Heart left ventricle (tissue), 16 donors: ENCODE measurements around the gene NUDT4. TPM values are rescaled to one million over a fixed set of nuclear protein-coding genes. Genes with fewer than 3 reads are reported as not detected.

Source experiments
- ATAC-seq, 4 donors: fragments of 200-7000 bp; cut with Tn5 transposase; one replicate each; pipeline ENCODE4 v1.9.1; 2020 to 2022; ENCODE audit warnings: moderate library complexity in 4 of 4, mild to moderate bottlenecking in 3 of 4, moderate number of reproducible peaks in 1 of 4
- DNase-seq, 5 donors: peaks; one replicate each; pipeline ENCODE4 v3.0.0-alpha.2; 2020
- H3K27ac ChIP-seq, 12 donors: fragments of 200-600 bp; sonication (generic) in 4 of 12; one replicate each; pipeline versions ENCODE4 v1.5.0 to v1.8.0; 2016 to 2022; ENCODE audit warnings: mild to moderate bottlenecking in 2 of 12
- H3K27me3 ChIP-seq, 9 donors: fragments of 200-600 bp; sonication (generic) in 2 of 9; one replicate each; pipeline versions ENCODE4 v1.5.1 to v1.8.0; 2016 to 2022; ENCODE audit warnings: mild to moderate bottlenecking in 3 of 9
- H3K36me3 ChIP-seq, 9 donors: fragments of 200-600 bp; sonication (generic) in 2 of 9; one replicate each; pipeline versions ENCODE4 v1.5.0 to v1.8.0; 2018 to 2022; ENCODE audit warnings: mild to moderate bottlenecking in 2 of 9
- H3K4me1 ChIP-seq, 12 donors: fragments of 200-600 bp; sonication (generic) in 4 of 12; one replicate each; pipeline versions ENCODE4 v1.5.0 to v1.8.0; 2016 to 2022; ENCODE audit warnings: mild to moderate bottlenecking in 3 of 12
- H3K4me3 ChIP-seq, 12 donors: fragments of 200-600 bp; sonication (generic) in 4 of 12; one replicate each; pipeline versions ENCODE4 v1.5.0 to v1.8.0; 2017 to 2022; ENCODE audit warnings: mild to moderate bottlenecking in 9 of 12, moderate library complexity in 4 of 12
- H3K9me3 ChIP-seq, 12 donors: fragments of 200-600 bp; sonication (generic) in 4 of 12; one replicate each; pipeline versions ENCODE4 v1.5.0 to v1.8.0; 2016 to 2022; ENCODE audit warnings: mild to moderate bottlenecking in 1 of 12
- POLR2A ChIP-seq, 2 donors: fragments of 450-650 bp; IDR thresholded peaks; one replicate each; pipeline ENCODE4 v1.6.1; 2017; ENCODE audit warnings: antibody characterized with exemption in 2 of 2, mild to moderate bottlenecking in 2 of 2, moderate library complexity in 2 of 2
- WGBS, 4 donors: extraction: QIAGEN DNeasy Blood & Tissue Kit in 2 of 4; methylation state at CpG; one replicate each; pipeline versions ENCODE4 v1.1.5 to v1.1.7; 2013 to 2018; 5-methylcytosine and 5-hydroxymethylcytosine counted together
- intact Hi-C, 10 donors: fragments of 100-400 bp; cut with DNase I; formaldehyde crosslinking; loops; one replicate each; pipeline versions ENCODE4 v1.11.1 to v1.14.2; 2022
- polyA plus RNA-seq, 2 donors: library from polyadenylated mRNA; stranded (reverse); fragments of 200-250 nt; gene quantifications; one replicate each; pipeline ENCODE4 v1.2.3, GENCODE V29; 2013
- total RNA-seq, 9 donors: library from RNA; depleted of rRNA in 2 of 9; stranded (reverse); fragments of >200 nt in 2 of 9; fragmentation: NEBNext Ultra II Directional in 3 of 9; extraction: Animal tissue kit (Norgen Biotek cat#: 25700) in 3 of 9; gene quantifications; one replicate each; pipeline versions ENCODE4 v1.1.0 to v1.2.4, GENCODE V29; 2016 to 2023
- TF ChIP-seq, protein P1 (sequence below), 12 donors: fragments of 200-600 bp; sonication (generic) in 4 of 12; IDR thresholded peaks; one replicate each; pipeline versions ENCODE4 v1.5.0 to v1.8.0; 2018 to 2022; ENCODE audit warnings: antibody characterized with exemption in 12 of 12, mild to moderate bottlenecking in 5 of 12
- donor health status: ischemic (EF 13 %, LVEDD 7.1; RV severe dilation, severe dysfunction).
- donor health status: healthy with polysubstance abuse.
- donor health status: DM: no; HTN: yes; CAD: no.
- donor health status: DM: no; HTN: no; CAD: no.
- donor health status: ischemic (EF 25% LVEDD 6.9; RV normal size, moderate dysfunction).
- donor health status: ischemic (EF 25% LVEDD 5.7; RV mildly dilated, moderate dysfunction).
- donor health status: healthy.
- donor health status: DM: yes; HTN: yes; CAD: no.
- donor health status: ischemic (EF 35%, LVEDD 5.7; RV mildly dilated, moderate dysfunction).
- donor health status: nonischemic (EF 11% LVEDD 7.7; RV severe dilation, severe dysfunction).
- donor health status: DM: yes; HTN: yes; CAD: no.
- donor health status: PGD.
- donor health status: ischemic (EF 29% LVEDD 5.4; RV normal size, mild dysfunction).
- donor health status: nonischemic (EF 23%, LVEDD 6.1; RV moderate dilation, normal function).

Gene NUDT4
- total and polyA plus RNA-seq, 11 donors, result 59.9 to 667 (median 242) TPM

DNA sequence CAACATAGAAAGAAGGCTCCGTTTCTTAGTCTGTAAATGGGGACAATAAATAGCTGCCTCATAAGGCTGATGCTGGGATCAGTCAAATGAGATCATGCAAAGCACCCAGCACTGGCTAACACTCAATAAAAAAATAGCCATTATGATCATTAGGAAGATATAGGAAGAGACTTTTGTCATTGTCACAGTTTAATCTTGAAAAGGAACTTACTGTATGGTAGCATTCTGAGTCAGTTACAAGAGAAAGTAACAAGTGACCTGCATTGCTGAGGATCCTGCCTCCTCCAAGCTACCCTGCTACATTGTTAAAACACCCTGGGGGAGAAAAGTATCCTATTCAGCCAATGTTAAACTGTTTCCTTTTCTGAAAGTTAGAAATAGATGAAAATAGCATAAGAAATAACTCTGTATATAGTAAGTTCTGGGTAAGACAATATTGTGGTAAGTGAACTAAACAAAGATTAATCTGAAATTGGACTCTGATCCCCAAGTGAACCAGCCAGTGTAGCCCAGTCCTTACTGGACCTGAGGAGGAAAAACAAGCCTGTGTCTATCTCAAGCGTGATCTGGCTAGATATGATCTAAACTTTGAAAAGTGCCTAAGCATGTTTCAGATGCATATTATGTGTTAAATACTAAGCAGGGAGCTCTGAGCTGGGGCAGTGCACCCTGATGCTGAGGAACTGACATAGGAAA, 3.6 kb upstream of the NUDT4 start:
- no peak for TF ChIP-seq POLR2A (IDR thresholded peaks at IDR 0.05)
- TF ChIP-seq, protein P1, sequence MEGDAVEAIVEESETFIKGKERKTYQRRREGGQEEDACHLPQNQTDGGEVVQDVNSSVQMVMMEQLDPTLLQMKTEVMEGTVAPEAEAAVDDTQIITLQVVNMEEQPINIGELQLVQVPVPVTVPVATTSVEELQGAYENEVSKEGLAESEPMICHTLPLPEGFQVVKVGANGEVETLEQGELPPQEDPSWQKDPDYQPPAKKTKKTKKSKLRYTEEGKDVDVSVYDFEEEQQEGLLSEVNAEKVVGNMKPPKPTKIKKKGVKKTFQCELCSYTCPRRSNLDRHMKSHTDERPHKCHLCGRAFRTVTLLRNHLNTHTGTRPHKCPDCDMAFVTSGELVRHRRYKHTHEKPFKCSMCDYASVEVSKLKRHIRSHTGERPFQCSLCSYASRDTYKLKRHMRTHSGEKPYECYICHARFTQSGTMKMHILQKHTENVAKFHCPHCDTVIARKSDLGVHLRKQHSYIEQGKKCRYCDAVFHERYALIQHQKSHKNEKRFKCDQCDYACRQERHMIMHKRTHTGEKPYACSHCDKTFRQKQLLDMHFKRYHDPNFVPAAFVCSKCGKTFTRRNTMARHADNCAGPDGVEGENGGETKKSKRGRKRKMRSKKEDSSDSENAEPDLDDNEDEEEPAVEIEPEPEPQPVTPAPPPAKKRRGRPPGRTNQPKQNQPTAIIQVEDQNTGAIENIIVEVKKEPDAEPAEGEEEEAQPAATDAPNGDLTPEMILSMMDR (IDR thresholded peaks at IDR 0.05), result no peak
- H3K27me3 ChIP-seq, result no peaks in the 10 kb centered on the region
- H3K9me3 ChIP-seq, result no peaks in the 10 kb centered on the region
- H3K4me1 ChIP-seq, result peaks cover 0 to 37% (median 18%) of the 10 kb centered on the region in 12 donors
- intact Hi-C loops, result loop anchor here in 1 of 10 donors (10.0 kb wide), 1 partner anchor 69 kb away; no protein-coding TSS in a partner anchor
- WGBS, 4 donors, result 65 to 78% (median 73%) methylated on average over 2 of the region's 2 CpGs
- H3K36me3 ChIP-seq, result peaks cover 0 to 3% (median 0%) of the 10 kb centered on the region in 9 donors
- DNase-seq (no peak), ATAC-seq (no peak)
- peak overlapping the region in 3 of 12 donors; percentile 8 to 93 (median 16) for H3K27ac ChIP-seq
- H3K4me3 ChIP-seq, result peak overlapping the region in 2 of 12 donors; percentile 5 to 60

- no peaks in the 10 kb centered on the region for H3K27me3 ChIP-seq
- peaks cover 0 to 3% (median 0%) of the 10 kb centered on the region in 9 donors for H3K36me3 ChIP-seq
- H3K9me3 ChIP-seq, result no peaks in the 10 kb centered on the region
- DNase-seq (no peak), ATAC-seq (no peak)
- WGBS, 4 donors, result 75 to 90% (median 85%) methylated on average over 6 of the region's 6 CpGs
- H3K4me1 ChIP-seq, result peaks cover 0 to 51% (median 21%) of the 10 kb centered on the region in 12 donors
- intact Hi-C loops, result loop anchor here in 8 of 10 donors (2.0 to 10.0 kb wide), 7 partner anchors 71 to 349 kb away; no protein-coding TSS in a partner anchor
- peak overlapping the region in 11 of 12 donors; percentile 6 to 97 (median 86) for H3K4me3 ChIP-seq
- TF ChIP-seq, protein P1 (IDR thresholded peaks at IDR 0.05), result no peak
- TF ChIP-seq POLR2A (IDR thresholded peaks at IDR 0.05), result no peak
- H3K27ac ChIP-seq, result peak overlapping the region in 11 of 12 donors; percentile 87 to 97 (median 95)
Observed at GRCh38 chr12:93375906-93376305, 1.8 kb upstream of the NUDT4 start.

GRCh38 chr12:93376436-93377251, 1.1 kb upstream of the NUDT4 start:
- ATAC-seq (peak; percentile 15 to 47 (median 35)), DNase-seq (peak in 4 of 5 donors; percentile 46 to 71 (median 60))
- intact Hi-C loops, result loop anchor here in 8 of 10 donors (1.0 to 10.0 kb wide), 9 partner anchors 72 to 349 kb away; no protein-coding TSS in a partner anchor
- no peaks in the 10 kb centered on the region for H3K36me3 ChIP-seq
- peak overlapping the region; percentile 57 to 97 (median 83) for H3K4me3 ChIP-seq
- H3K27ac ChIP-seq, result peak overlapping the region; percentile 78 to 97 (median 94)
- 41 to 46% (median 44%) methylated on average over 10 of the region's 10 CpGs for WGBS, 4 donors
- no peaks in the 10 kb centered on the region for H3K27me3 ChIP-seq
- H3K4me1 ChIP-seq, result peaks cover 0 to 58% (median 26%) of the 10 kb centered on the region in 12 donors
- peak in 1 of 2 donors; percentile 40 for TF ChIP-seq POLR2A (IDR thresholded peaks at IDR 0.05)
- TF ChIP-seq, protein P1 (IDR thresholded peaks at IDR 0.05), result no peak
- no peaks in the 10 kb centered on the region for H3K9me3 ChIP-seq
